Measurements from ENCODE around the gene ECHS1. TPM values are rescaled to one million over a fixed set of nuclear protein-coding genes. Genes with fewer than 3 reads are reported as not detected.

The ECHS1 gene
- total and polyA plus RNA-seq, 9 of the 15 experiments (the other 6 are each of a cell fraction or from before 2014, with no cell fraction given): 16.6 to 100 (median 68.1) TPM

- H3K9ac ChIP-seq (ENCODE audit: insufficient read depth in 1 of 2, low read depth in 2 of 2, low read length in 2 of 2): no peak overlapping the region
- WGBS (ENCODE audit: insufficient coverage, low coverage, missing lambda C conversion rate): 63% methylated on average over 4 of the region's 6 CpGs
- no peak overlapping the region for H3K27ac ChIP-seq (ENCODE audit: extremely low read depth, low read depth, low read length)
- no peaks in the 10 kb centered on the region for H3K27me3 ChIP-seq (ENCODE audit: control insufficient read depth in 2 of 2, insufficient read depth in 2 of 2, low read length in 2 of 2)
- TF ChIP-seq JUND (IDR thresholded peaks at IDR 0.05; ENCODE audit: borderline replicate concordance, low read depth, low read length) (no peak), JUND (tag; IDR thresholded peaks at IDR 0.05; ENCODE audit: borderline replicate concordance, low read depth, low read length) (no peak), TAF15 (IDR thresholded peaks at IDR 0.05; ENCODE audit: low read depth, low read length) (no peak), TCF7L2 (IDR thresholded peaks at IDR 0.05; ENCODE audit: low read depth, low read length) (no peak), E2F6 (IDR thresholded peaks at IDR 0.05; ENCODE audit: borderline replicate concordance in 1 of 2, extremely low read depth in 1 of 2, insufficient read depth in 1 of 2, insufficient read length in 1 of 2, low read depth in 1 of 2, low read length in 1 of 2, poor library complexity in 1 of 2, severe bottlenecking in 1 of 2) (no peak), ETV1 (tag; conservative IDR thresholded peaks at IDR 0.05; ENCODE audit: low read depth) (no peak), PKNOX1 (IDR thresholded peaks at IDR 0.05) (no peak)
- H3K9me1 ChIP-seq (ENCODE audit: control insufficient read depth, insufficient read depth, low read length): no peaks in the 10 kb centered on the region
- no TSS peak for BruUV-seq (replicated peaks)
- ChIA-PET CTCF (ENCODE audit: low intra/inter-chr PET ratio) (no interaction called here), POLR2A (no interaction called here)
- FAIRE-seq: no peak
- H3K79me2 ChIP-seq (ENCODE audit: control insufficient read depth, insufficient read depth, low read length): no peaks in the 10 kb centered on the region
- no peaks in the 10 kb centered on the region for H4K20me1 ChIP-seq (replicated peaks; ENCODE audit: control insufficient read depth, insufficient read depth, low read length)
- intact Hi-C loops (cut with micrococcal nuclease): no loop called here
- no peaks in the 10 kb centered on the region for H3K4me1 ChIP-seq (replicated peaks in 1 of 2; ENCODE audit: control insufficient read depth in 2 of 2, insufficient read depth in 2 of 2, low read length in 2 of 2)
- no peak for DNase-seq (ENCODE audit: extremely low read depth in 1 of 4, low spot score in 3 of 4)
- ATAC-seq: no peak; the same call in 2 of the 3 replicates
- H3K9me3 ChIP-seq (replicated peaks; ENCODE audit: control insufficient read depth, insufficient read depth, low read depth, low read length): no peaks in the 10 kb centered on the region
- no peaks in the 10 kb centered on the region for H3K36me3 ChIP-seq (ENCODE audit: control insufficient read depth, insufficient read depth, low read length)
- no peak overlapping the region for H2AFZ ChIP-seq (ENCODE audit: low read depth, low read length)
- H3K4me3 ChIP-seq: no peak overlapping the region
- in situ Hi-C loops (cut with MboI): no loop called here
- H3K4me2 ChIP-seq (ENCODE audit: insufficient read depth, low read length): no peak overlapping the region
These were observed 47.4 kb upstream of the ECHS1 start for GRCh38 chr10:133420579-133420978.
